HEK293 (cell line): Measurements from ENCODE around the gene LHFPL3.

Experiments
- CTCF ChIA-PET: fragments of 350-600 bp; formaldehyde crosslinking; extraction: SDS; loops from one replicate; lab custom pipeline; 2021; ENCODE audit warnings: antibody characterized with exemption; lab: Yijun Ruan, JAX
- POLR2A ChIA-PET: fragments of 300-600 bp; formaldehyde crosslinking; extraction: SDS; loops from one replicate; lab custom pipeline; 2020; ENCODE audit warnings: antibody characterized with exemption, inconsistent platforms; lab: Yijun Ruan, JAX
- H3K27ac ChIP-seq: fragments of 200-500 bp; sonication (Bioruptor generic); 2 replicates; pipeline ENCODE4 v1.5.1; 2014; ENCODE audit warnings: low read depth, low read length, control low read depth, inconsistent platforms; ENCODE audit errors: extremely low read depth
- H3K36me3 ChIP-seq, 2 experiments: fragments of 200-500 bp in 1 of 2; sonication (Bioruptor generic) in 1 of 2; 1 replicate in 1 of 2; 2 replicates in 1 of 2; pipeline ENCODE4 v1.5.1; 2014 to 2017; ENCODE audit warnings: inconsistent platforms in 2 of 2, low read length in 2 of 2; ENCODE audit not compliant: control insufficient read depth in 2 of 2, insufficient read depth in 1 of 2
- H3K4me1 ChIP-seq: fragments of 200-500 bp; sonication (Bioruptor generic); 2 replicates; pipeline ENCODE4 v1.5.1; 2014; ENCODE audit warnings: mild to moderate bottlenecking, low read length, inconsistent platforms; ENCODE audit not compliant: control insufficient read depth, insufficient read depth
- H3K4me3 ChIP-seq: 2 replicates; pipeline ENCODE4 v1.5.1; 2011; ENCODE audit warnings: low read depth, mild to moderate bottlenecking, control low read depth, low read length, moderate library complexity
- H3K9me3 ChIP-seq: fragments of 200-500 bp; sonication (Bioruptor generic); 2 replicates; pipeline ENCODE4 v1.5.1; 2014; ENCODE audit warnings: low read depth, low read length, inconsistent platforms; ENCODE audit not compliant: control insufficient read depth, insufficient read depth
- HOXD13 ChIP-seq: sonication (generic); formaldehyde crosslinking; IDR thresholded peaks from 2 replicates; pipeline ENCODE4 v1.8.0; 2022; ENCODE audit warnings: missing genetic modification reagents, borderline replicate concordance
- SCRT1 ChIP-seq: fragments of 450-650 bp; formaldehyde crosslinking; IDR thresholded peaks from 2 replicates; pipeline ENCODE4 v1.5.1; 2016; ENCODE audit warnings: missing biosample characterization, missing genetic modification characterization, borderline replicate concordance
- ZBTB48 ChIP-seq: fragments of 450-650 bp; formaldehyde crosslinking; IDR thresholded peaks from 2 replicates; pipeline ENCODE4 v1.5.1; 2016; ENCODE audit warnings: missing biosample characterization, missing genetic modification characterization
- ZNF174 ChIP-seq: fragments of 450-650 bp; formaldehyde crosslinking; IDR thresholded peaks from 2 replicates; pipeline ENCODE4 v1.5.0; 2017; ENCODE audit warnings: missing biosample characterization, mild to moderate bottlenecking, missing genetic modification characterization
- ZNF175 ChIP-seq: fragments of 450-650 bp; formaldehyde crosslinking; IDR thresholded peaks from 2 replicates; pipeline ENCODE4 v1.5.1; 2016; ENCODE audit warnings: missing biosample characterization, missing genetic modification characterization
- ZNF223 ChIP-seq: fragments of 450-650 bp; formaldehyde crosslinking; IDR thresholded peaks from 2 replicates; pipeline ENCODE4 v1.5.1; 2016; ENCODE audit warnings: missing biosample characterization, missing genetic modification characterization
- ZNF404 ChIP-seq: fragments of 450-650 bp; formaldehyde crosslinking; IDR thresholded peaks from 2 replicates; pipeline ENCODE4 v1.5.1; 2017; ENCODE audit warnings: missing biosample characterization, missing genetic modification characterization
- ZNF501 ChIP-seq: fragments of 450-650 bp; formaldehyde crosslinking; IDR thresholded peaks from 2 replicates; pipeline ENCODE4 v1.5.1; 2016; ENCODE audit warnings: missing biosample characterization, missing genetic modification characterization
- ZNF561 ChIP-seq: fragments of 450-650 bp; IDR thresholded peaks from 2 replicates; pipeline ENCODE4 v1.5.1; 2018; ENCODE audit warnings: missing biosample characterization, missing genetic modification characterization, borderline replicate concordance
- ZNF623 ChIP-seq: fragments of 450-650 bp; formaldehyde crosslinking; IDR thresholded peaks from 2 replicates; pipeline ENCODE4 v1.5.1; 2016; ENCODE audit warnings: missing biosample characterization, missing genetic modification characterization
- ZNF654 ChIP-seq: fragments of 450-650 bp; formaldehyde crosslinking; IDR thresholded peaks from 2 replicates; pipeline ENCODE4 v1.5.1; 2016; ENCODE audit warnings: low read depth, missing biosample characterization, missing genetic modification characterization
- ZNF658 ChIP-seq: fragments of 450-650 bp; formaldehyde crosslinking; IDR thresholded peaks from 2 replicates; pipeline ENCODE4; 2016; ENCODE audit warnings: missing biosample characterization, missing genetic modification characterization
- ZNF791 ChIP-seq: fragments of 450-650 bp; formaldehyde crosslinking; IDR thresholded peaks from 2 replicates; pipeline ENCODE4 v1.5.1; 2016; ENCODE audit warnings: missing biosample characterization, missing genetic modification characterization
- ZSCAN23 ChIP-seq: fragments of 450-650 bp; formaldehyde crosslinking; IDR thresholded peaks from 2 replicates; pipeline ENCODE4 v1.5.1; 2016; ENCODE audit warnings: missing biosample characterization, missing genetic modification characterization
- TF ChIP-seq, protein P1 (sequence below): fragments of 450-650 bp; formaldehyde crosslinking; IDR thresholded peaks from 2 replicates; pipeline ENCODE4 v1.5.1; 2016; ENCODE audit warnings: missing biosample characterization, missing genetic modification characterization
- TF ChIP-seq, protein P2 (sequence below): fragments of 450-650 bp; formaldehyde crosslinking; IDR thresholded peaks from 2 replicates; pipeline ENCODE4 v1.5.1; 2016; ENCODE audit warnings: missing biosample characterization, missing genetic modification characterization
- TF ChIP-seq, protein P3 (sequence below): fragments of 450-650 bp; formaldehyde crosslinking; IDR thresholded peaks from 2 replicates; pipeline ENCODE4 v1.5.1; 2016; ENCODE audit warnings: missing biosample characterization, missing genetic modification characterization
- TF ChIP-seq, protein P4 (sequence below): fragments of 450-650 bp; formaldehyde crosslinking; IDR thresholded peaks from 2 replicates; pipeline ENCODE4 v1.5.1; 2017; ENCODE audit warnings: missing biosample characterization, missing genetic modification characterization

LHFPL3 gene

DNA sequence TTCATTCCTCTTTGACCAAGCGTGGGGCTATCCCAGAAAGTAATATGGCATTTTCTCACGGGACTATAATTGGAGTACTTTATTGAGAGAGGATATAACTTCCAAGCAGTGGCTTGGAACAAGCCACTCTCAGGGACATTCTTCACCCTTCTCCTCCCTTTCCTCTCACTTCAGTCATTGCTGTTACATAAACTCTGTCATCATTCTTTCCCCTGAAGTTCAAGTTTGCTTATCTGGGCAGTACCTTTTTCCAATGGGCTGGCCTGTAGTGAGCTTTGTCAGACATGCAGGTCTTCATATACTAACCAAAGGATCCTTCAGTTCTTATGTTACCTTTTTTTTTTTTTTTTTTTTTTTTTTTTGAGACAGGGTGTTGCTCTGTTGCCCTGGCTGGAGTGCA, 626.9 kb downstream of the LHFPL3 start:
- Histone ChIP-seq H3K9me3 (no peaks in the 10 kb centered on the region), H3K4me3 (no peak overlapping the region), H3K4me1 (no peaks in the 10 kb centered on the region; the same call in 1 of the 2 replicates), H3K27ac (no peak overlapping the region), H3K36me3 (no peaks in the 10 kb centered on the region)
- TF ChIP-seq ZNF654 = no peak
- TF ChIP-seq ZNF658 (tag by site-specific recombination) = no peak
- TF ChIP-seq ZBTB48 (tag by site-specific recombination) = no peak
- TF ChIP-seq ZNF174 (tag by site-specific recombination) = no peak
- TF ChIP-seq ZNF791 (tag by site-specific recombination) = no peak
- TF ChIP-seq, protein P1, sequence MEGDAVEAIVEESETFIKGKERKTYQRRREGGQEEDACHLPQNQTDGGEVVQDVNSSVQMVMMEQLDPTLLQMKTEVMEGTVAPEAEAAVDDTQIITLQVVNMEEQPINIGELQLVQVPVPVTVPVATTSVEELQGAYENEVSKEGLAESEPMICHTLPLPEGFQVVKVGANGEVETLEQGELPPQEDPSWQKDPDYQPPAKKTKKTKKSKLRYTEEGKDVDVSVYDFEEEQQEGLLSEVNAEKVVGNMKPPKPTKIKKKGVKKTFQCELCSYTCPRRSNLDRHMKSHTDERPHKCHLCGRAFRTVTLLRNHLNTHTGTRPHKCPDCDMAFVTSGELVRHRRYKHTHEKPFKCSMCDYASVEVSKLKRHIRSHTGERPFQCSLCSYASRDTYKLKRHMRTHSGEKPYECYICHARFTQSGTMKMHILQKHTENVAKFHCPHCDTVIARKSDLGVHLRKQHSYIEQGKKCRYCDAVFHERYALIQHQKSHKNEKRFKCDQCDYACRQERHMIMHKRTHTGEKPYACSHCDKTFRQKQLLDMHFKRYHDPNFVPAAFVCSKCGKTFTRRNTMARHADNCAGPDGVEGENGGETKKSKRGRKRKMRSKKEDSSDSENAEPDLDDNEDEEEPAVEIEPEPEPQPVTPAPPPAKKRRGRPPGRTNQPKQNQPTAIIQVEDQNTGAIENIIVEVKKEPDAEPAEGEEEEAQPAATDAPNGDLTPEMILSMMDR (tag by site-specific recombination) = no peak
- TF ChIP-seq ZNF175 = no peak
- TF ChIP-seq, protein P2, sequence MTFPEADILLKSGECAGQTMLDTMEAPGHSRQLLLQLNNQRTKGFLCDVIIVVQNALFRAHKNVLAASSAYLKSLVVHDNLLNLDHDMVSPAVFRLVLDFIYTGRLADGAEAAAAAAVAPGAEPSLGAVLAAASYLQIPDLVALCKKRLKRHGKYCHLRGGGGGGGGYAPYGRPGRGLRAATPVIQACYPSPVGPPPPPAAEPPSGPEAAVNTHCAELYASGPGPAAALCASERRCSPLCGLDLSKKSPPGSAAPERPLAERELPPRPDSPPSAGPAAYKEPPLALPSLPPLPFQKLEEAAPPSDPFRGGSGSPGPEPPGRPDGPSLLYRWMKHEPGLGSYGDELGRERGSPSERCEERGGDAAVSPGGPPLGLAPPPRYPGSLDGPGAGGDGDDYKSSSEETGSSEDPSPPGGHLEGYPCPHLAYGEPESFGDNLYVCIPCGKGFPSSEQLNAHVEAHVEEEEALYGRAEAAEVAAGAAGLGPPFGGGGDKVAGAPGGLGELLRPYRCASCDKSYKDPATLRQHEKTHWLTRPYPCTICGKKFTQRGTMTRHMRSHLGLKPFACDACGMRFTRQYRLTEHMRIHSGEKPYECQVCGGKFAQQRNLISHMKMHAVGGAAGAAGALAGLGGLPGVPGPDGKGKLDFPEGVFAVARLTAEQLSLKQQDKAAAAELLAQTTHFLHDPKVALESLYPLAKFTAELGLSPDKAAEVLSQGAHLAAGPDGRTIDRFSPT (tag by site-specific recombination) = no peak
- TF ChIP-seq ZNF223 (tag by site-specific recombination) = no peak
- TF ChIP-seq SCRT1 (tag by site-specific recombination) = no peak
- no peak for TF ChIP-seq ZNF561 (tag by site-specific recombination)
- TF ChIP-seq HOXD13 = no peak
- no peak for TF ChIP-seq ZSCAN23 (tag by site-specific recombination)
- TF ChIP-seq ZNF623 (tag by site-specific recombination) = no peak
- no peak for TF ChIP-seq ZNF404
- TF ChIP-seq, protein P3, sequence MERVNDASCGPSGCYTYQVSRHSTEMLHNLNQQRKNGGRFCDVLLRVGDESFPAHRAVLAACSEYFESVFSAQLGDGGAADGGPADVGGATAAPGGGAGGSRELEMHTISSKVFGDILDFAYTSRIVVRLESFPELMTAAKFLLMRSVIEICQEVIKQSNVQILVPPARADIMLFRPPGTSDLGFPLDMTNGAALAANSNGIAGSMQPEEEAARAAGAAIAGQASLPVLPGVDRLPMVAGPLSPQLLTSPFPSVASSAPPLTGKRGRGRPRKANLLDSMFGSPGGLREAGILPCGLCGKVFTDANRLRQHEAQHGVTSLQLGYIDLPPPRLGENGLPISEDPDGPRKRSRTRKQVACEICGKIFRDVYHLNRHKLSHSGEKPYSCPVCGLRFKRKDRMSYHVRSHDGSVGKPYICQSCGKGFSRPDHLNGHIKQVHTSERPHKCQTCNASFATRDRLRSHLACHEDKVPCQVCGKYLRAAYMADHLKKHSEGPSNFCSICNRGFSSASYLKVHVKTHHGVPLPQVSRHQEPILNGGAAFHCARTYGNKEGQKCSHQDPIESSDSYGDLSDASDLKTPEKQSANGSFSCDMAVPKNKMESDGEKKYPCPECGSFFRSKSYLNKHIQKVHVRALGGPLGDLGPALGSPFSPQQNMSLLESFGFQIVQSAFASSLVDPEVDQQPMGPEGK (tag by site-specific recombination) = no peak
- TF ChIP-seq, protein P4, sequence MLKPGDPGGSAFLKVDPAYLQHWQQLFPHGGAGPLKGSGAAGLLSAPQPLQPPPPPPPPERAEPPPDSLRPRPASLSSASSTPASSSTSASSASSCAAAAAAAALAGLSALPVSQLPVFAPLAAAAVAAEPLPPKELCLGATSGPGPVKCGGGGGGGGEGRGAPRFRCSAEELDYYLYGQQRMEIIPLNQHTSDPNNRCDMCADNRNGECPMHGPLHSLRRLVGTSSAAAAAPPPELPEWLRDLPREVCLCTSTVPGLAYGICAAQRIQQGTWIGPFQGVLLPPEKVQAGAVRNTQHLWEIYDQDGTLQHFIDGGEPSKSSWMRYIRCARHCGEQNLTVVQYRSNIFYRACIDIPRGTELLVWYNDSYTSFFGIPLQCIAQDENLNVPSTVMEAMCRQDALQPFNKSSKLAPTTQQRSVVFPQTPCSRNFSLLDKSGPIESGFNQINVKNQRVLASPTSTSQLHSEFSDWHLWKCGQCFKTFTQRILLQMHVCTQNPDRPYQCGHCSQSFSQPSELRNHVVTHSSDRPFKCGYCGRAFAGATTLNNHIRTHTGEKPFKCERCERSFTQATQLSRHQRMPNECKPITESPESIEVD (tag by site-specific recombination) = no peak
- no peak for TF ChIP-seq ZNF501 (tag by site-specific recombination)
- ChIA-PET CTCF (no interaction called here), POLR2A (no interaction called here)
